ENCODE measurements around the gene ZZZ3.

The ZZZ3 gene

DNA sequence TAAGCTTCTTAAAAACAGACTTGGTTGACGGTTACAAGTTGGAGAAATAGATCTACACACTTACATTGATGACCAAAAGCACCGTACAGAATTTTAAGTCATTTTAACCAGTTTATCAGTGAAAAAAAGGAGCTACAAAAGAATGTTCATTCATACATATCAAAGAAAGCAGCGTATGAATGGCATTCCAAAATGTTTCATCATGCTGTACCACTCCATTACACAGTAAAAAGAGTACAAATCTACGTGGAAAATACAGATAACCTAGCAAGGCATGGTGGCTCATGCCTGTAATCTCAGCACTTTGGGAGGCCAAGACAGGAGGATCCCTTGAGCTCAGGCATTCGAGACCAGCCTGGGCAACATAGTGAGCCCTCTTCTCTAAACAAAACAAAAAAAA lies 40.3 kb downstream of the ZZZ3 start:
- TF ChIP-seq, protein P1, sequence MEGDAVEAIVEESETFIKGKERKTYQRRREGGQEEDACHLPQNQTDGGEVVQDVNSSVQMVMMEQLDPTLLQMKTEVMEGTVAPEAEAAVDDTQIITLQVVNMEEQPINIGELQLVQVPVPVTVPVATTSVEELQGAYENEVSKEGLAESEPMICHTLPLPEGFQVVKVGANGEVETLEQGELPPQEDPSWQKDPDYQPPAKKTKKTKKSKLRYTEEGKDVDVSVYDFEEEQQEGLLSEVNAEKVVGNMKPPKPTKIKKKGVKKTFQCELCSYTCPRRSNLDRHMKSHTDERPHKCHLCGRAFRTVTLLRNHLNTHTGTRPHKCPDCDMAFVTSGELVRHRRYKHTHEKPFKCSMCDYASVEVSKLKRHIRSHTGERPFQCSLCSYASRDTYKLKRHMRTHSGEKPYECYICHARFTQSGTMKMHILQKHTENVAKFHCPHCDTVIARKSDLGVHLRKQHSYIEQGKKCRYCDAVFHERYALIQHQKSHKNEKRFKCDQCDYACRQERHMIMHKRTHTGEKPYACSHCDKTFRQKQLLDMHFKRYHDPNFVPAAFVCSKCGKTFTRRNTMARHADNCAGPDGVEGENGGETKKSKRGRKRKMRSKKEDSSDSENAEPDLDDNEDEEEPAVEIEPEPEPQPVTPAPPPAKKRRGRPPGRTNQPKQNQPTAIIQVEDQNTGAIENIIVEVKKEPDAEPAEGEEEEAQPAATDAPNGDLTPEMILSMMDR (IDR thresholded peaks at IDR 0.05; ENCODE audit: low read depth, low read length, missing control alignments), result no peak
- DNase-seq (ENCODE audit: low read depth), result no peak
- no peak overlapping the region for H3K4me3 ChIP-seq (ENCODE audit: low read depth, low read length)

DNA sequence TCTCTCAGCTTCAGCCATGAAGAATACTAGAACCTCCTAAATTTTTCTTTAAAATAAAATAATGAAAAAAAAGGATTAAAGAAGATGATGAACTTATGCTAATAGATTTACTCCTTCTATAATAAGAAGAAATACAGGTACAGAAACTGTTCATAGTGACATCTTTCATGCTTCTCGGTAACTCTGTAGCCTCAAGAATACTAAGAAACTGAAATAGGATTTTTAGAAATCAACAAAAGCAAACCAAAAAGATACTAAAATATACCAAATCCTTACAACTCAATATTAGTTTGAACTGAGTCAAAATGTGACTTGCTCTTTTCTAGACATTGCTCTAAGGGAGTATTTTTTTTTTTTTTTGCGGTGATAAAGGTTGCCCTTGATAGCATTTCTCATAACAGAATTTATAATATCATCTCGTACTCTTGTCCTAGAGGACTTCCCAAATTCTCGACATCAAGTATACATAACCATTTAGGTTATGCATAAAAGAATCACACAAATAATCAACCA lies 42.8 kb downstream of the ZZZ3 start:
- no peak for DNase-seq (ENCODE audit: low read depth)
- TF ChIP-seq, protein P1 (IDR thresholded peaks at IDR 0.05; ENCODE audit: low read depth, low read length, missing control alignments), result no peak
- H3K4me3 ChIP-seq (ENCODE audit: low read depth, low read length), result no peak overlapping the region

DNA sequence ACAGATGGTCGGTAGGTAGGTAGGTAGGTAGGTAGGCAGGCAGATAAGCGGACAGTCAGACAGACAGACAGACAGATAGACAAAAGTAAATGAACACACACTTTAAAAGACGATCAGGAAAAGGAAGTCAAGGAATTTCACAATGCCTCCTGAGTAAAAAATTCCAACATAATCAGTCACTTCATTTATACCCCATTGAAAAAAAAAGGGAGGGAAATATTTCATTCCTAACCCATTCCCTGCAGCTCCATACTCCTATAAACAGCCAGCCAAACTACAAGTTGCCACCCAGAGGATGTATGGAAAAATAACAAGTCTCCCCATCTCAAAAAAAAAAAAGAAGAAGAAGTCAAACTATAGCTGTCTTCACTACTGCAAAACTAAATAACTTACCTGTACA lies 43.4 kb downstream of the ZZZ3 start:
- no peak overlapping the region for H3K4me3 ChIP-seq (ENCODE audit: low read depth, low read length)
- TF ChIP-seq, protein P1 (IDR thresholded peaks at IDR 0.05; ENCODE audit: low read depth, low read length, missing control alignments), result no peak
- DNase-seq (ENCODE audit: low read depth), result no peak

DNA sequence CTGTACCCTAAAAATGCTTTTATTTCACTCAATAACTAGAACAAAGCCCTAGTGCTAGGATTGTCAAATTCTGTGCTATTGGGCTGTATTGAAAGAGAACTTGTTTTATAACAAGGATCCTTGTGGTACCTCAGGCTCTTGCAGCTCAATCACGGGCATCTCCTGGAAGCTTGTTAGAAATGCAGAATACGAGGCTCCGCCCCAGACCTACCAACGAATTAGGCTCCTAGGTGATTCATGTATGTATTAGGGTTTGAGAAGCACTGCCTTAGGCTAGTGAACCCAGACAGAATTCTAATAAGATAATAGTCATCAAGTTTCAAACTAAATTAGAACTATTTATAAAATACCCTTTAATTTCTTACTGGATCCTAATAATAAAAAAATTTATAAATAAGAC lies 45.6 kb downstream of the ZZZ3 start:
- DNase-seq (ENCODE audit: low read depth), result no peak
- TF ChIP-seq, protein P1 (IDR thresholded peaks at IDR 0.05; ENCODE audit: low read depth, low read length, missing control alignments), result no peak
- no peak overlapping the region for H3K4me3 ChIP-seq (ENCODE audit: low read depth, low read length)

Data from GM12864 (cell line).